ENCODE data around the gene LNPEP.

Gene LNPEP

DNA sequence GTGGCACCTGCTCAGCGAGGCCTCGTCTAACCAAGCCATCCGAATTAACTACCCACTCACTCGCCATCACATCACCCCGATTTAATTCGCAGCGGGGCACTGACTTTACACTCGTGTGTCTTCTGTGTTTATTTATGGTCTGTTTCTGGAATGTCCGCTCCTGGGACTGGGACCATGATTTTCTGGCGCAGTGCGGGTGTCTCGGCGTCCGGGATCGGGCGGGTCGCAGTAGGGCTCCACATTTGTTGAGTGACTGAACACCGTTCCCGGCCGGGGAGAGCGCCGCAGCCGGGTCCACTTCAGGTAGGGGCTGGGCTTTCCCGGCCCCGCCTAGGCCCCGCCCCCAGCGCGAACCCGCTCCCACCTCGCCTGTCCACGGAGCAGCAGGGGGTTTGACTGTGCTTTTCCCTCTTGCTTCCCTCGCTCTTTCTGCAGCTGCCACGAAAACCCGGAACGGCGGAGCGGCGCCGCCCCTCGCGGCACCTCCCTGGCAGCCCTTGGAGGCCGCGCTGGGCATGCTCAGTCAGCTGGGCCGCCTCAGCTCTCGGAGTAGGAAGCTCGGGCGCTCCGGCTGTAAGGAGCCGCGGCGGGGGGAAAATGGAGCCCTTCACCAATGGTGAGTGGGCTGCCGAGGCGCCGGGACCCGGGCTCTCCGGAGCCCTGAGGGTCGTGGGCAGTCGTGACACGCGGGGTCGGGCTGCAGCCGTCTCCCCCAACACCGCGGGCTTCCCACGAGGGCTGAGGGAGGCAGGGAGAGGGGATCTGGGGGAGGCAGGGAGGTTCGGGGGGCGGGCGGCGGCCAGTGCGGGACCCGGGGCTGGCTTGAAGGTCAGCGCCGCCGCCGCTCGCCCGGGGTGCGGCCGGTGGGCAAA lies at the start of gene LNPEP:
Gene LNPEP (plus strand): TSS at position 522 of the 872 bp plus-strand sequence. CDS start 76 bp downstream, at position 598.
- DNase-seq, result peak; percentile 93

DNA sequence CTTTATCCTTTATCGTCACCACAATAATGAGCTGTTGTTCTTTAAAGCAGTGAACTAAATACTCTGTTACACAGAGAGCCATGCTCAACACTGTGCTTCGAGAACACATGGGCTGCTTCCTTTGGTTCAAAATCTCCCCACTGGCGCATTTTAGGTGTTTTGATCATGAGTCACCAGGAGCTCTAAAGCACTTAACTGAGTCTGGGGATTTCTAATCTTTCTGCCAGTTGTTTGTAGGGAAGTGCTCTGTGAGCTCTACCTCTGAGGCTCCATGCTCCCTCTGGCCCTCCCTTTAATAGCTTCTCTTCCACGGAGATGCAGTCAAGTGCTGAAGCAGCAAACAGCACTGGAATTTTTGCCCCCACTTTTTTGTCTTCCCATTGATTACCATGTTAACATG lies 42.5 kb upstream of the LNPEP start:
- DNase-seq, result no peak

DNA sequence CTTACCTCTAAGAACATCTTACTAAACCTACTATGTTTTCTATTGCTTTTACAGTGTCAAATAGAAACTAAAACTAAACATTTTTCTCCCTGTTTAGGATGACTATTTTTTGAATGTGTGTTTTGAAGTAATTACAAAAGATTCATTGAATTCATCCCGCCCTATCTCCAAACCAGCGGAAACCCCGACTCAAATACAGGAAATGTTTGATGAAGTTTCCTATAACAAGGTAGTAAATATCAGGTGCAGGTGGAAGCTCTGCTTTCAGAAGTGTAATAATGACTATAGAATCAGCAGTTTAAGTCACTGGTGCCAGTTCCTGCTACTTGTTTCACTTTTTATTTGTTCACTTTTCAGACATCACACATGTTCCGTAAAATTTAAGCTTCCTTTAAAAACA lies 39.6 kb upstream of the LNPEP start:
- peak; percentile 30 for DNase-seq

DNA sequence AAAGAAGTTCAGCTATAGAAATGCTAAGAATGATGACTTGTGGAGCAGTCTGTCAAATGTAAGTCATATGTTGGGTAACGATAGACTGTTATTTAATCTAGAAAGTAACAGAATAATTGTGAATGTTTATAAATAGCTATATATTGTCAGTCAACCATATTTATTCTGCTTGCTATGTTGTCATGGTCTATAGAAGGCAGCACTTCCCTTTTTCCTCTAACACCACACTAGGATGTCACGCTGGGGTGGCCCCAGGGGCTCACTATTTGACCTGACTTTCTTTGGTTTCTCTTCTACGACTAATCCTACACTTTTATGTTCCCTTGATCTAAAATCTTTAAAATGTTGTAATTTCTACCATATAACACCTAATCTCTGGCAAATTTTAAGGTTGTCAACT lies 39.1 kb upstream of the LNPEP start:
- peak; percentile 39 for DNase-seq

DNA sequence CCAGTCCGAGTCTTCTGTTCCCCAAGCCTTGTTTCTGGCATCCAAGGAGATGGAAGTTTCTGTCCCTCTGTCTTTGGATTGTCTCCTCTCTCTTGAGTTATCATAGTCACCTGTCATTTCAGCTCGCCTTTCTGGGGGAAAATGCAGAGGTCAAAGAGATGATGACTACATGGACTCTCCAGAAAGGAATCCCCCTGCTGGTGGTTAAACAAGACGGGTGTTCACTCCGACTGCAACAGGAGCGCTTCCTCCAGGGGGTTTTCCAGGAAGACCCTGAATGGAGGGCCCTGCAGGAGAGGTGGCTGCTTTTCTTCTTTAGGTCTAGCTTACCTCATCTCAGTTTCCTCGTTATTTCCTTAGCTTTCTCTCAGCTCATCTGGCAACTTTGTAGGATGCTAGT lies 34.5 kb upstream of the LNPEP start:
- no peak for DNase-seq

DNA sequence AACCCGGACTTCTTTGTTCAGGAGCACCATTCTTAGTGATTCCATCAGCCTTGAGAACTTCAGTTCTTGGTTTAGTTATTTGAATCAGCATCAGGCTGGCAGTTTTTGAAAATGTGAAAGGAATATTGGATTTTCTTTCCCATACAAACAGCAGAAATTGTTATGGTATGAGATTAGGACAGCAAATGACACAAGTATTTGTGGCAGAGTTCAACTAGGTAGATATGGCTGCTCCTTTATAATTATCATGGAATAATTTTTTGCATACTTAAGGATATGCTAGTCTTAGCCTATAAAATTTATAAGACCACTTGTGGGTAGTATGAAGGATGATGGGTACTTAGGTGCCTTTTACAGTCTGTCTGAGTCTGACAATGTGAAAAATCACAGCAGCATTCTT lies 34.0 kb upstream of the LNPEP start:
- no peak for DNase-seq

DNA sequence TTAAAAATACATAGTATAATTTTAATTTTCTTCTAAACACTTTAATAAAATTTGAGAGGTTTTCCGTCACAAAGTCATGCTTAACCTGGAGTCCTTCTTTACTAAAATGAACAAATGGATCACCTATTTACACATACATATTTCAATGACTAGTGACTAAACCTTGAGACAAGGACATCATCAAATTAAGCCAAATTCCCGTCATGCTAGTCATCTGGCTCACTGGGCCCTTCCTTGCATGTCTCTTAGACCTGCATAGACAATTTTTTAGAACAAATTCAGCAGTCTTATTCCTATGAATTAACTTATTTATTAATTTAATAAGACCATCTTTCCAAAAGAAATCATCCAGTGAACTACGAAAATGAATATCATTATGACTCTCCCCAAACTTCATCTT lies 33.0 kb upstream of the LNPEP start:
- no peak for DNase-seq

DNA sequence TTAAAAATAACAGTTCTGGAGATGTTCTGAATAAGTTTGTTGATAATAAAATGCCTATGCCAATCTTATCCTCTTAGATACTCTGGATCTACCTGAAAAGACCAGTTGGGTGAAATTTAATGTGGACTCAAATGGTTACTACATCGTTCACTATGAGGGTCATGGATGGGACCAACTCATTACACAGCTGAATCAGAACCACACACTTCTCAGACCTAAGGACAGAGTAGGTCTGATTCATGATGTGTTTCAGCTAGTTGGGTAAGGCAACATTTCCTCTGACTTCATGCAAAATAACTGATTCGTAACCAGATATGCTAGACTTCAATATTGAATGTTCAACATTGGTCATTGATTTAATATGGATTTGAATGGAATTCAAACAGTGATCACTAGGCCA lies 32.6 kb upstream of the LNPEP start:
- no peak for DNase-seq

DNA sequence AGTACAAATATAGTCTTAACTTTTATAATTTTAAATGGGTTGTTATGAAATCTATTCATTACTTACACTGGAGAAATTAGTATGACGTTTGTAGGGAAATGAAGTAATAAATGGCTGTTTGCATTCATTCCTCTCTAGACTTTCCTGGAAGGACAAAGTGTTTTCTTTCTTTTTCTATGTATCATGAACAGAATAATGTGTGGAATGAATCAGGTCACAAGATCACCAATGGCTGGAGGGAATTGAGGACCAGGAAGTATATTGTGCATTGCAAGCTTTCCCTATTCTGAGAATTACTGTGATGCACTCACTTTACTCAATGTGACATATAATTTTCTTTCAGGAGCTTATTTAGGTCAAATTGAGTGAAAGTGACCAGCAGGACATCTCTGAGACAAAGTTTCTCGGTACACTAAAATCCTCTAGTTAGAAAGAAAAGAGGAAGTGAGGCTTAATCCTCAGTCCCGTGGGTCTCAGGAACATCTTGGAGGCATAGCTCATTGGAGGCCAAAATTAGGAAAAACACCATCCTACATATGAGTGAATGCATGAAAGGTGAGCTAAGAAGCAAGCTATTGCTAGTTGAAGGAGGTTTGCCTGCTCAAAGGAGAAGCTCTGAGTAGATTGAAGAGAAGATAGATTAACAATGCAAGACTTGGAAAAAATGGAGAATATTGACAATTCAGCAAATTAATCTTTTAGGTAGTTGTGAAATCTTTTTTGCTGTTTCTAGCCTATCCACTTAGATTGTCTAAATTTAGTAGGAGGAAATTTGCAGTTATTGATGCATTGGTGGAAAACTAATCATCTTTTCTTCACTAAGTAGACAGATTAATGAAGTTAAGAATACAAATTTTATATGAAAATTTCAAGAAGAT lies 31.6 kb upstream of the LNPEP start:
- no peak for DNase-seq

DNA sequence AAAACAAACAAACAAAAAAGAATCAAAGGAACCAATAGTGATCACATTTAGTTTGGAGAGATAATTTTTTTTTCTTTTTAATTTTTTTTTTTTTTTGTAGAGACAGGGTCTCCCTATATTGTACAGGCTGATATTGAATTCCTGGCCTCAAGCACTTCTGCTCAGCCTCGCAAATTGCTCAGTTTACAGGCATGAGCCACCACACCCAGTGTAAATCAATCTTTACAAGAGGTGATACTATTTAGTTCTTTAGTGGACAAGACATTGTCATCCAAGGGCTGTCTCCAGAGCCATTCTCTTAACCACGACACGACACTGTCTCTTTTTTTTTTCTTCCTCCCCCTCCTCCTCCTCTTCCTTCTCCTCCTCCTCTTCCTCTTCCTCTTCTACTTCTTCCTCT lies 30.0 kb upstream of the LNPEP start:
- no peak for DNase-seq

DNA sequence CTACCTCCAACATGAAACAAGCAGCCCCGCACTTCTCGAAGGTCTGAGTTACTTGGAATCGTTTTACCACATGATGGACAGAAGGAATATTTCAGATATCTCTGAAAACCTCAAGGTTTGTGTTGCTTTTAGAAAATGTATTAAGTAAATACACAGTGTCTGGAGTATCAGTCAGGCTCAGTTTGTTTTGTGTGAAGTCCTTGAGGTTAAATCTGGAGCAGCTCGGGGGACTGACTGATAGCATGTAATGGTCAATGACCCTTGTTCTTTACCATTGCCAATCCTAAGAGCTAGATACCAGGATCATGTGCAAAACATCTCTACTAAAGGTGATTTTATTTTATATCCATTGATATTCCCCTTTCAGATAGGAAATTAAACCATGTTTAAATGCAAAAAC lies 26.9 kb upstream of the LNPEP start:
- DNase-seq, result no peak

DNA sequence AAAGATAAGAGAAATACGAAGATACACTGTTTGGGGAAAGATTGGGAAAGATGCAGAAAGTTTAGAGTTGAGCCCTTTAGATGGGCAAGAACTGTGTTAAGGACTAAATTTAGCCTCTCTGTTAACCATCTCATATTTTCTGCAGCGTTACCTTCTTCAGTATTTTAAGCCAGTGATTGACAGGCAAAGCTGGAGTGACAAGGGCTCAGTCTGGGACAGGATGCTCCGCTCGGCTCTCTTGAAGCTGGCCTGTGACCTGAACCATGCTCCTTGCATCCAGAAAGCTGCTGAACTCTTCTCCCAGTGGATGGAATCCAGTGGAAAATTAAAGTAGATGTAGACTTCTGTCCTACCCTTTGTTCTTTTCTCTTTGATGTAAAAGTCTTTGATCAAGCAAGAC lies 26.4 kb upstream of the LNPEP start:
- no peak for DNase-seq

DNA sequence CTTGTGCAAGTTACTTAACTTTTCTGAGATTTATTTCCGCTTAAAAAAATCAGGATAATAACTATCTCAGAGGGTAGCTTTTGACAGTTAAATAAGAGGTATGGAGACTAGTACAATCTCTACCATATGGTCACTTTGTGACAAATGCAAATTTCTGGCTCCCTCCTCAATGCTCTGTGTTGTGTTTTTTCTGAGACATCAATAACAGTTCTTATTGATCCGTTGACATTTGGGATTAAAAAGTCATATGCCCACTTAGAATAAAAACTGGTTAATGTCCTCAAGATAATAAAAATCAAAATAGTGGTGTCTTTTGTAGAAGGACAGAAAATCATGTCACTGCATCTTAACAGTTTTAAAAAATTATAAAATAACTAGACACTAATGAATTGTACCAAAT lies 24.7 kb upstream of the LNPEP start:
- DNase-seq, result no peak

DNA sequence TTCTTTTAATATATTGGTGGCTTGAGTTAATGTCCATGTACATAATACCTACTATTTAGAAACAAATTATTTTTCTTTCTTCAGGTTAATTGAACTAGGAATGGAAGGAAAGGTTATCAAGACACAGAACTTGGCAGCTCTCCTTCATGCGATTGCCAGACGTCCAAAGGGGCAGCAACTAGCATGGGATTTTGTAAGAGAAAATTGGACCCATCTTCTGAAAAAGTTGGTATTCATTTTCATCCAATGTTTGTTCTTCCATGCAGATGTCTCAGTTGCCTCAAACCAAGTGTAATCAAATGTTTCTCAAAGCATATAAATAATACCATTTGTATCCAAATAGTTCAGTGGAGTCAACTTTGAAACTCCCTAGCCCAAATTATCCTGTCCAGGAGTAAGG lies 22.6 kb upstream of the LNPEP start:
- DNase-seq, result no peak

DNA sequence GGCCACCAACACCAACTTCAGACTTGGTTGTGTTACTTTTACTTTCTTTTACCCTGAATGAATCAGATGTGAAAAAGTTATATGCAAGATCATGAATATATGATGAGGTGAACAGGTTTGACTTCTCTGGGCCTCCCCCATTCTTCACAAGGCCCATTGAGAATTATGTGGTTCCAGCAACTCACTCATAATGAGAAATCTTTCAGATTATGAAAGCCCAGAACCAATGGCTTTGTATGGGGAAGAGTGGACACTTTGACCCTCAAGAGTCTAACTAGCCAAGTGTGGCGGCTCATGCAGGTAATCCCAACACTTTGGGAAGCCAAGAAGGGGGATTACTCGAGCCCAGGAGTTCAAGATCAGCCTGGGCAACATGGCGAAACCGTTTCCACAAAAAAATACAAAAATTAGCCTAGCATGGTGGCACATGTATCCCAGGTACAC lies 16.1 kb upstream of the LNPEP start:
- DNase-seq, result no peak

DNA sequence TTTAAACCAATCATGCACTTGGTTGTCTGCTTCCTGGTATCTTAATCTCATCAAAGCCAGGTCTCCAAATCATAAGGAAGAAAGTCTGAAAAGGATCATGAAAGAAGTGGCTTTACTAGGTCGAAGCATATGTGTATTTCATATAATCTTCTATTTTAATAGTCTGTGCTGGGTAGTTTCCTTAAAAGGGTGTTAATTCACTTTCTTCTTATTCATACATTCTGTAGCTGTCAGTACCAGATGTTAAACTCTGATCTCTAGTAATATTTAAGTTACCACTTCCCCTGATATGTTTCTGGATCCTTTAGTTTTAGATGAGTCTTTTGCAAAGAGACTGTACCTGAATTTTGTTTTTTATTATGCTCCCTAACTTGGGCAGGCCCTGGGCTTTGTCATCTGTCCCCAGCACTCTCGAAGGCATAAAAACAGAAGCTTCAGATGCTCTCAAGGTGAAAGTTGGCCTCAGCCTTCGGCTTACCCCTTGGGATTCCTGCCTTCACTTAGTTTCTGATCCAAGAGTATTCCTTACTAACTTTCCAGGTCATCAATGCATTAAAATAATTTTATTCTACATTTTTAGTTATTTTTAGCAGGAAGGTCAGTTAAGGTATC lies 15.0 kb upstream of the LNPEP start:
- no peak for DNase-seq

DNA sequence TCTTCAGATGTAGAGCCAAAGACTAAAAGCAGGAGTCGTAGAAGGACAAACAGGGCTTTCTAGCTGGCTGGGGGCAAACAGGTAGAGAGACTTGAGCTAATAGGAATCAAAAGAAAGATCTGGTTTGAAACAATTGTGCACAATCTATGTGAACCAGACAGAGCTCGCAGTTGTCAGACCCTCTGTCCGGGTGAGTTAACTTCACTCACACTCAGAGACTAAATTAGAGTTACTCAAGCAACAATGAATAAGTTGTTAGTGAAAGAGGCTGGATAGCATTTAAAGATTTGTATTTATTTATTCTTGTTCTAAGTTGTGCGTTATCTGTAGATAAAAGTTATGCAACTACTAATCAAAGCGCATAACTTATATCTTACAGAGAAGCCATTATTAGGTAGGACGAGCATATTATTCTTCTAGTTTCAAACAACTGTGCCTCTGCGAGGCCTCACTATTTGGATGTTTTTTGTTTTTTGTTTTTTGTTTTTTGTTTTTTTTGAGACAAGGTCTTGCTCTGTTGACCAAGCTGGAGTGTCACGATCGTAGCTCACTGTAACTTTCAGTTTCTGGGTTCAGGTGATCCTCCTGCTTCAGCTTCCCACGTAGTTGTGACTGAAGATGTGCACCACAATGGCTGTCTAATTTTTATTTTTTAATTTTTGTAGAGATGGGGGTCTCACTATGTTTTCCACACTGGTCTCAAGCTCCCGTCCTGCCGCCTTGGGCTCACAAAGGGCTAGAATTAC lies 13.2 kb upstream of the LNPEP start:
- no peak for DNase-seq

DNA sequence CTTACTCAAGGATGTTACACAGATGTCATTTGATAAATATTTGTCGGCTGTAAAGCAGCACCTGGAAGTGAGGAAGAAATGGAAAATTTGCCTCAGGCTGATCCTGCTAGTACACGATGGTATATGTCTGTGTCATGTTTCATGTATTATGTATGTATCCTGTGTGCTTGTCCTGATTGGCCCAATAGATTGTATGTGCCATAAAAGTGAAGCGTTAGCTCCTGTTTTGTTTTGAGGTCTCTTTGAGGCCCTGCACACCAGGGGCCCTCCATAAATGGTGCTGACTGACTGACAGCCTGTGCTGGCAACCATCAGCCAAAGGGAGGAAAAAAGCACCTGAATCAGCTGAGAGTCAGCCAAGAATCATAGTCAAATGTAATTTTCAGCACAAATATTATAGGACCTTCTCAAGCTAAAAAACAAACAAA lies 11.8 kb upstream of the LNPEP start:
- DNase-seq, result no peak

DNA sequence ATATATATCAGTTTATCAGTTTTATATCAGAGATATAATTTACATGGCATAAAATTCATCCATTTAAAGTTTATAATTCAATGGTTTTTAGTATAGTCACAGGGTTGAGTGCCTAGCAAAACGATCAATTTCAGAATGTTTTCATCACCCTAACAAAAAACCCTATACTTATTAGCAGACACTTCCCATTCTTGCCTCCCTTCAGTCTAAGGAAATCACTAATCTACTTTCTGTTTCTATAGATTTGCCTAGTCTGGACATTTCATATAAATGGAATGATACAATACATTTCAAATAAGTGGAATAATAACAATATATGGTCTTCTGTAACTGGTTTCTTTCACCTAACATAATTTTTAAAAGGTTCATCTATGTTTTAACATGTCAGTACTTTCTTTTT lies 9.6 kb upstream of the LNPEP start:
- no peak for DNase-seq

DNA sequence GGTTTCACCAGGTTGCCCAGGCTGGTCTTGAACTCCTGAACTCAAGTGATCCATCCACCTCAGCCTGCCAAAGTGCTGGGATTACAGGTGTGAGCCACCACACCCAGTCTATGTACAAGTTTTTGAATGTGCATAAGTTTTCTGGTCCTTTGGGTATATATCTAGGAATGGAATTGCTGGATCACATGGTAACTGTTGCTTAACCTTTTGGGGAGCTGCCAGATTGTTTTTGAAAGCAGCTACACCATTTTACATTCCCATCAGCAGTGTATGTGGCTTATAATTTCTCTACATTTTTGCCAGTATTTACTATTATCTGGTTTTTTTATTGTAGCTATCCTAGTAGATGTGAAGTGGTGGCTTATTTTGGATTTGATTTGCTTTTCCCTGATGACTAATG lies 8.9 kb upstream of the LNPEP start:
- DNase-seq, result no peak

DNA sequence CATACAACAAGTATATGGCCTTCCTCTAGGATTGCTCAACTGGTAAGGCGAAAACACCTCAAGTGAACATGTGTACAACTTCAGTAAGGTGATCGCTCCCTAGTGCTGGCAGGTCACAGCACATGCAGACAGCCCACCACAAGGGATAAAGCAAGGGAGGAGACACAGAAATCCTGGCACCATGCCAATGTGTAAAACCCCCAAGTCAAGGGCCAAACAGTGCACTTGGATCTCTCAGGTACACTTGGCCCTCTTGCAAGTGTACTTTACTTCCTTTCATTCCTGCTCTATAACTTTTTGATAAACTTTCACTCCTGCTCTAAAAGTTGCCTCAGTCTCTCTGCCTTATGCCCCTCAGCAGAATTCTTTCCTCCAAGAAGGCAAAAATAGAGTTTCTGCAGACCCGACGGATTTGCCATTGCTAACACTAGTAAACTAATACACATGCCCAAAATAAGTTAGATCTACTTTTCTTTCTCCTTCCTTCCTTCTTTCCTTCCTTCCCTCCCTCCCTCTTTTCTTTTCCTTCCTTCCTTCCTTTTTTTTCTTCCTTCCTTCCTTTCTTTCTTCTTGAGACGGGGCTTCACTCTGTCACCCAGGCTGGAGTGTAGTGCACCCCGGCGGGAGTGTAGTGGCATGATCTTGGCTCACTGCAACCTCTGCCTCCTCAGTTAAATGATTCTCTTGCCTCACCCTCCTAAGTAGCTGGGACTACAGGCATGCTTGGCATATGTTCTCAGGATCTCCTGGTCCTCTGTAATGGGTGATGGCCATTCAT lies 6.8 kb upstream of the LNPEP start:
- no peak for DNase-seq

DNA sequence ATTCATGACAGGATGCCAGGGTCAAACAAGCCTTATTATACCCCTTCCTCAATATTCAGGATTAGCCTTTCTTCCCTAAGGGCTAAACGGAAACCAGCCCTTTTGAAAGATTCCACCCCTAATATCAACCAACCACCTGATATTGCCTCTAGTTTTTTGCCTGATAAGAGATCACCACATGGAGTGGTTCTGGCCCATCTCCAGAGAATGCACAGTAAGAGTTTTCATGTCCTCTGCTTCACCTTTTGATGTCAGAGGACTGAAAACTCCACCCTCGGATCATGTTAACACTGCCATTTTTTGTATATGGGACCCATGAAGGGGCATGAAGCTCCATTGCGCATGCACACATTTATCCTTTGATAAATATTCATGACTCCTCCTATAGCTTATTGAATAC lies 5.8 kb upstream of the LNPEP start:
- DNase-seq, result no peak

Measured in stimulated activated CD4-positive, alpha-beta T cell treated with anti-CD3 and anti-CD28 coated beads, Interleukin-4, amount 100 ng/mL, for 1 hour (primary cell).